Mucosa of descending colon (tissue), 3 donors: ENCODE measurements around the gene DENND1A. TPM values are rescaled to one million over a fixed set of nuclear protein-coding genes. Genes with fewer than 3 reads are reported as not detected.
A peak's percentile ranks its signal among the peaks of the same experiment; 100 is the strongest.

Experiments
- ATAC-seq: fragments of 200-7000 bp; cut with Tn5 transposase; one replicate; pipeline ENCODE4 v1.9.1; 2020; ENCODE audit warnings: mild to moderate bottlenecking, moderate library complexity
- DNase-seq, 3 donors: peaks; one replicate each; pipeline ENCODE4 v3.0.0-alpha.2; 2020
- H3K36me3 ChIP-seq: fragments of 200-600 bp; one replicate; pipeline ENCODE4 v1.8.0; 2021; ENCODE audit warnings: low read depth, mild to moderate bottlenecking
- H3K4me1 ChIP-seq: fragments of 200-600 bp; one replicate; pipeline ENCODE4 v1.8.0; 2021; ENCODE audit warnings: low read depth, mild to moderate bottlenecking
- H3K4me3 ChIP-seq: fragments of 200-600 bp; one replicate; pipeline ENCODE4 v1.8.0; 2021; ENCODE audit warnings: mild to moderate bottlenecking
- H3K9me3 ChIP-seq: fragments of 200-600 bp; one replicate; pipeline ENCODE4 v1.8.0; 2021; ENCODE audit warnings: mild to moderate bottlenecking
- CTCF ChIP-seq: fragments of 200-600 bp; IDR thresholded peaks from one replicate; pipeline ENCODE4 v1.8.0; 2022; ENCODE audit warnings: antibody characterized with exemption, mild to moderate bottlenecking
- intact Hi-C, 2 donors: fragments of 100-400 bp; cut with DNase I in 1 of 2; cut with micrococcal nuclease in 1 of 2; formaldehyde crosslinking; loops; one replicate each; pipeline versions ENCODE4 v1.11.0 to v1.11.1; 2022; cut with DNase I, micrococcal nuclease
- total RNA-seq, 3 donors: library from RNA; stranded (reverse); fragmentation: NEBNext Ultra II Directional in 2 of 3; extraction: Animal tissue kit (Norgen Biotek cat#: 25700) in 2 of 3; gene quantifications; one replicate each; pipeline versions ENCODE4 v1.2.1 to v1.2.4, GENCODE V29; 2021 to 2023
- donor health status: DM: no; HTN: no; CAD: no; lungs with moderate emphysema.
- donor health status: DM: no; HTN: no; CAD: no.
- donor health status: DM: no; HTN: yes; CAD: no.

DENND1A gene
- total RNA-seq, 3 donors from 2014 or later, result 32.8 to 50.0 (median 35.1) TPM

DNA sequence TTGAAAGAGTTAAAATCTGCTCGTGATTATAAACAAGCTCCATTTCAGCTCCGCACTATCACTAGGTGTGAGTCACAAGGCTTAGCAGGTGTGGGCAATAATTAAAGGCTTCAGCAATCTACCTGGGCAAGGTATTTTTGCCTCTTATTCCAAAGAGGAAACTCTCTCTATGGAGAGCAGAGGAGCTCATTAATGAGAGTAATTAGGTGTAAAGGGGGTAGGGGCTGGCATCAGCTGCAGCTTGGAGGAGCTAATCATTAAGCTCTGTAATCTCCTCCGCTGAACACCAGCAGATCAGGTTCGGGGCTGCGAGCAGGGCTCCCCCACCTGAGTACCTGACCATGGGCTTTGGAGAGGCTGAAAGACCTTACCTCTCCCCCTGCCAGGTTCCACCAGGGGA, 444.7 kb downstream of the DENND1A start:
- intact Hi-C loops, result loop anchor here in 1 of 2 donors (2.0 kb wide), 1 partner anchor 28 kb away; no protein-coding TSS in a partner anchor
- Histone ChIP-seq H3K9me3 (no peaks in the 10 kb centered on the region), H3K4me3 (no peak overlapping the region), H3K36me3 (no peaks in the 10 kb centered on the region), H3K4me1 (peaks cover 30% of the 10 kb centered on the region)
- DNase-seq, result peak in 2 of 3 donors; percentile 47 to 48
- peak; percentile 75 for ATAC-seq
- no peak for TF ChIP-seq CTCF

DNA sequence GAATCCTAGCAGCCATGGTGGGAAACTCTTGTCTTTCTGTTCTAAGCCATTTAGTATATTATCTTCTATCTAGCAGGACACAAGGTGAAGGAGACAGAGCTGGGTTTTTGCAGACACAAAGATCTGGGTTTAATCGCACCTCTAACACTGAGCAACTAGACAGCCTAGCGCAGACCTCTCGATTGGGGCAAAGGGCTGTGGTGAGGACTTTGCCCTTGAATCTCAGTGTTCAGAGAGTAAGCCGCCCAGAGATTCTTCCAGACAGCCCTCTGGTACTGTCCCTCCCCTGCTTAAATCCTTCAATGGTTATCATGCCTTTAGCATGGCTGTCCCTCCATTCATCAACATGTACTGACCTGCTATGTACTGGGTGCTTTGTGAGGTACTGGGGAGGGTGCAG, 445.8 kb downstream of the DENND1A start:
- TF ChIP-seq CTCF, result no peak
- Histone ChIP-seq H3K4me3 (no peak overlapping the region), H3K4me1 (peaks cover 30% of the 10 kb centered on the region), H3K36me3 (no peaks in the 10 kb centered on the region), H3K9me3 (no peaks in the 10 kb centered on the region)
- DNase-seq (peak in 2 of 3 donors; percentile 63 to 85), ATAC-seq (peak; percentile 79)
- intact Hi-C loops, result loop anchor here in 1 of 2 donors (2.0 kb wide), 1 partner anchor 27 kb away; no protein-coding TSS in a partner anchor

GRCh38 chr9:123483191-123483803, 446.6 kb downstream of the DENND1A start:
- DNase-seq (no peak), ATAC-seq (no peak)
- Histone ChIP-seq H3K9me3 (no peaks in the 10 kb centered on the region), H3K36me3 (no peaks in the 10 kb centered on the region), H3K4me1 (peaks cover 30% of the 10 kb centered on the region), H3K4me3 (no peak overlapping the region)
- no peak for TF ChIP-seq CTCF
- intact Hi-C loops, result no loop called here

DNA sequence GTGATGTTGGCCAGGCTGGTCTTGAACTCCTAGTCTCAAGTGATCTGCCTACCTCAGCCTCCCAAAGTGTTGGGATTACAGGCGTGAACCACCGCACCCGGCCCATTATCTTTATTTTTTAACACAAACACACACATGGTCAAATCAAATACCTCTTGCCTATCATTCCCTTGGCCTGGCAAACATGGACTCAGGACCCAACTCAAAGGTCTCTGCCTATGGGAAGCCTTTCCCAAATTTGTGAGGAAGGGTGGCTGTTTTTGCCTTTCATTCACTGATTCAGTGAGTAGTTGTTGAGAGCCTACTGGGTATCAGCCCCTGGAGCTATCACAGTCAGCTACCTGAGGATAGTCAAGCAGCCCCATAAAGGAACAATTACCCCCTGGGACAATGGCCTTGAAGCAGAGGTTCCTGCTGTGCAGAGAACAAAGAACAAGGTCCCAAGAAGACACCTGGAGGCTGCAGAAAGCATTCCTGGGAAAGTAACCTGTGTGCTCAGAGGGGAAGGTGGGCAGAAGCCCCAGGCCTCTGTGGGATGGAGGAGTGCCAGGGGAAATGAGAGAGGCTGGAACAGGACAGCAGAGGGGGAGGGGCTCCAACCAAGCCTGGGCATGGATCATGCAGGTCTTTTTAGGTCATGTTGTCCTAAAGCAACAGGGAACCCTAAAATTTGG, 447.5 kb downstream of the DENND1A start:
- TF ChIP-seq CTCF, result no peak
- H3K36me3 ChIP-seq, result no peaks in the 10 kb centered on the region
- H3K9me3 ChIP-seq, result no peaks in the 10 kb centered on the region
- H3K4me3 ChIP-seq, result no peak overlapping the region
- ATAC-seq (no peak), DNase-seq (peak in 1 of 3 donors; percentile 38)
- intact Hi-C loops, result no loop called here
- peaks cover 30% of the 10 kb centered on the region for H3K4me1 ChIP-seq

GRCh38 chr9:123481209-123481865, 448.6 kb downstream of the DENND1A start:
- peaks cover 30% of the 10 kb centered on the region for H3K4me1 ChIP-seq
- intact Hi-C loops, result no loop called here
- DNase-seq, result peak; percentile 68 to 73 (median 70)
- ATAC-seq, result peak; percentile 72
- H3K9me3 ChIP-seq, result no peaks in the 10 kb centered on the region
- no peaks in the 10 kb centered on the region for H3K36me3 ChIP-seq
- no peak overlapping the region for H3K4me3 ChIP-seq
- no peak for TF ChIP-seq CTCF
